Right lobe of liver (tissue), 4 donors: ENCODE results near the gene SPTB.

Experiments
- POLR2A ChIP-seq: fragments of 450-650 bp; IDR thresholded peaks from one replicate; pipeline ENCODE4 v1.6.1; 2017; ENCODE audit warnings: antibody characterized with exemption, mild to moderate bottlenecking
- TF ChIP-seq, protein P1 (sequence below), 4 donors: fragments of 200-600 bp in 3 of 4; fragments of 450-650 bp in 1 of 4; IDR thresholded peaks; one replicate each; pipeline versions ENCODE4 v1.5.1 to v1.8.0; 2016 to 2022; ENCODE audit warnings: antibody characterized with exemption in 4 of 4, mild to moderate bottlenecking in 2 of 4
- donor health status: DM: no; HTN: no; CAD: no.
- donor health status: DM: no; HTN: no; CAD: no.
- donor health status: DM: no; HTN: yes; CAD: no.

DNA sequence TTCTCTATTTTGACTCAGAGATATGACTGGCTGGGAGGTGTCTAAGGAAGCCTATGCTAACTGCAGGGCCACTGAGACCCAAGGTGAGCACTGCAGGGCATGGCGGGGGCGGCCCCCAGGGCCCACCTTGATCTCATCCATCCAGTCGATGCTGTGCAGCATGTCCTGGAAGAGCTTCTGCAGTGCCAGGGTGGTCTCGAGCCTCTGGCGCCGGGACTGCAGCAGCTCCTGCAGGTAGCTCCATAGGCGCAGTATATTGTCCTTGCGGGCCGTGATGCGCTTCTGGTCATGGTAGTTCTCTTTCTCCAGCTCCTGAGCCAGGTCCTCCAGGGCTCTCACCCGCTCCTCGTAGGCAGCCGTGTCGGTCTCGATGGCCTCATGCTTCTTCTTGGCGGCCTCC lies 84.5 kb downstream of the SPTB start:
- TF ChIP-seq POLR2A: no peak
- TF ChIP-seq, protein P1, sequence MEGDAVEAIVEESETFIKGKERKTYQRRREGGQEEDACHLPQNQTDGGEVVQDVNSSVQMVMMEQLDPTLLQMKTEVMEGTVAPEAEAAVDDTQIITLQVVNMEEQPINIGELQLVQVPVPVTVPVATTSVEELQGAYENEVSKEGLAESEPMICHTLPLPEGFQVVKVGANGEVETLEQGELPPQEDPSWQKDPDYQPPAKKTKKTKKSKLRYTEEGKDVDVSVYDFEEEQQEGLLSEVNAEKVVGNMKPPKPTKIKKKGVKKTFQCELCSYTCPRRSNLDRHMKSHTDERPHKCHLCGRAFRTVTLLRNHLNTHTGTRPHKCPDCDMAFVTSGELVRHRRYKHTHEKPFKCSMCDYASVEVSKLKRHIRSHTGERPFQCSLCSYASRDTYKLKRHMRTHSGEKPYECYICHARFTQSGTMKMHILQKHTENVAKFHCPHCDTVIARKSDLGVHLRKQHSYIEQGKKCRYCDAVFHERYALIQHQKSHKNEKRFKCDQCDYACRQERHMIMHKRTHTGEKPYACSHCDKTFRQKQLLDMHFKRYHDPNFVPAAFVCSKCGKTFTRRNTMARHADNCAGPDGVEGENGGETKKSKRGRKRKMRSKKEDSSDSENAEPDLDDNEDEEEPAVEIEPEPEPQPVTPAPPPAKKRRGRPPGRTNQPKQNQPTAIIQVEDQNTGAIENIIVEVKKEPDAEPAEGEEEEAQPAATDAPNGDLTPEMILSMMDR (IDR thresholded peaks at IDR 0.05): no peak
